ENCODE measurements around the gene MRPL16. TPM values are rescaled to one million over a fixed set of nuclear protein-coding genes. Genes with fewer than 3 reads are reported as not detected.
"Not testable (repeated sequence)": the region's sequence is repeated elsewhere in the genome, so short reads cannot be mapped to it uniquely, and the experiment has no call there.

Gene MRPL16
- total RNA-seq, 2 donors from 2014 or later: 52.8 to 58.4 TPM

DNA sequence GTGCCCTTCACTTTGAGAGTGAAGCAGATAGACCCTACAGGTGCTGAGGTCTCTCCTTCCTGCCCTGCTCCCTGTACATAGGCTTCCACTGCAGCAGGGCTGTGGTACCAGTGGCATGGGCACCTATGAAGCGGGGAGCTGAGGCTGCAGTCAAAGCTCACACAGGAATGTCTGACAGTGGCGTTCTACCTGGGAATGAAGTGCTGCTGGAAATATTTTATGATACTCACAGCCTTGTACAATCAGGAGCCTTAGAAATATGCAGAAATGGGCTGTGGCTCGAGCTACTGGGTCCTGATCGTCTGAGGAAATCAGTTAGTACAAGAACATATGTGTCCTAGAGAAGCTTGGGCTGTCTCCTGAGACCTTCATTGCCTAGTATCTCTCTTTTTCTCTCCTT is 24.8 kb downstream of the MRPL16 start:
- H3K4me3 ChIP-seq (ENCODE audit: low read length): no peak overlapping the region
- no peak overlapping the region for H3K27ac Mint-ChIP-seq
- H3K4me3 Mint-ChIP-seq: no peak overlapping the region
- H3K27me3 ChIP-seq (ENCODE audit: control insufficient read depth, insufficient read depth, low read length, poor library complexity, severe bottlenecking): no peaks in the 10 kb centered on the region
- no peak for TF ChIP-seq CTCF (conservative IDR thresholded peaks at IDR 0.05)
- no peaks in the 10 kb centered on the region for H3K9me3 ChIP-seq (ENCODE audit: control insufficient read depth, low read length)
- no peaks in the 10 kb centered on the region for H3K4me1 ChIP-seq (ENCODE audit: control insufficient read depth, insufficient read depth, low read length)
- no peak overlapping the region for H3K9ac ChIP-seq (ENCODE audit: extremely low read depth, low read length, poor library complexity, severe bottlenecking)
- H3K36me3 ChIP-seq (ENCODE audit: control insufficient read depth, insufficient read depth, low read length): peaks cover 75% of the 10 kb centered on the region
- no peaks in the 10 kb centered on the region for H3K27me3 Mint-ChIP-seq (ENCODE audit: insufficient read depth)
- H3K27ac ChIP-seq (ENCODE audit: low read depth, low read length): no peak overlapping the region
- H3K9me3 Mint-ChIP-seq: no peaks in the 10 kb centered on the region
- 87 to 95% methylated on average over 2 to 4 of the region's 4 CpGs for WGBS, 2 experiments (ENCODE audit: insufficient coverage in 1 of 2, insufficient read length in 1 of 2)
- H3K4me1 Mint-ChIP-seq: peaks cover 11% of the 10 kb centered on the region
- no peak for DNase-seq
- peaks cover 74% of the 10 kb centered on the region for H3K36me3 Mint-ChIP-seq (ENCODE audit: low read depth)

GRCh38 chr11:59784441-59784840 is 26.1 kb downstream of the MRPL16 start:
- H3K27ac Mint-ChIP-seq; DNase-seq; H3K4me3 ChIP-seq (ENCODE audit: low read length); H3K27me3 Mint-ChIP-seq (ENCODE audit: insufficient read depth); H3K4me1 Mint-ChIP-seq; H3K9ac ChIP-seq (ENCODE audit: extremely low read depth, low read length, poor library complexity, severe bottlenecking); H3K4me1 ChIP-seq (ENCODE audit: control insufficient read depth, insufficient read depth, low read length); H3K9me3 Mint-ChIP-seq; H3K27me3 ChIP-seq (ENCODE audit: control insufficient read depth, insufficient read depth, low read length, poor library complexity, severe bottlenecking); H3K27ac ChIP-seq (ENCODE audit: low read depth, low read length); H3K4me3 Mint-ChIP-seq; H3K9me3 ChIP-seq (ENCODE audit: control insufficient read depth, low read length): not testable (repeated sequence)
- 94% methylated on average over 4 to 5 of the region's 5 CpGs for WGBS, 2 experiments (ENCODE audit: insufficient coverage in 1 of 2, insufficient read length in 1 of 2)
- H3K36me3 ChIP-seq (ENCODE audit: control insufficient read depth, insufficient read depth, low read length): peaks cover 75% of the 10 kb centered on the region
- peaks cover 77% of the 10 kb centered on the region for H3K36me3 Mint-ChIP-seq (ENCODE audit: low read depth)

- H3K27me3 ChIP-seq (ENCODE audit: control insufficient read depth, insufficient read depth, low read length, poor library complexity, severe bottlenecking): no peaks in the 10 kb centered on the region
- DNase-seq: no peak
- no peaks in the 10 kb centered on the region for H3K27me3 Mint-ChIP-seq (ENCODE audit: insufficient read depth)
- no peaks in the 10 kb centered on the region for H3K9me3 Mint-ChIP-seq
- no peaks in the 10 kb centered on the region for H3K4me1 ChIP-seq (ENCODE audit: control insufficient read depth, insufficient read depth, low read length)
- peaks cover 72% of the 10 kb centered on the region for H3K36me3 ChIP-seq (ENCODE audit: control insufficient read depth, insufficient read depth, low read length)
- H3K4me1 Mint-ChIP-seq: peaks cover 3% of the 10 kb centered on the region
- no peaks in the 10 kb centered on the region for H3K9me3 ChIP-seq (ENCODE audit: control insufficient read depth, low read length)
- no peak overlapping the region for H3K27ac Mint-ChIP-seq
- H3K4me3 Mint-ChIP-seq: no peak overlapping the region
- TF ChIP-seq CTCF (conservative IDR thresholded peaks at IDR 0.05): no peak
- WGBS, 2 experiments (ENCODE audit: insufficient coverage in 1 of 2, insufficient read length in 1 of 2): 93 to 96% methylated on average over 4 of the region's 4 CpGs
- H3K36me3 Mint-ChIP-seq (ENCODE audit: low read depth): peaks cover 73% of the 10 kb centered on the region
- H3K9ac ChIP-seq (ENCODE audit: extremely low read depth, low read length, poor library complexity, severe bottlenecking): no peak overlapping the region
- H3K27ac ChIP-seq (ENCODE audit: low read depth, low read length): no peak overlapping the region
- H3K4me3 ChIP-seq (ENCODE audit: low read length): no peak overlapping the region
Measured at GRCh38 chr11:59783632-59784090, 26.9 kb downstream of the MRPL16 start.

DNA sequence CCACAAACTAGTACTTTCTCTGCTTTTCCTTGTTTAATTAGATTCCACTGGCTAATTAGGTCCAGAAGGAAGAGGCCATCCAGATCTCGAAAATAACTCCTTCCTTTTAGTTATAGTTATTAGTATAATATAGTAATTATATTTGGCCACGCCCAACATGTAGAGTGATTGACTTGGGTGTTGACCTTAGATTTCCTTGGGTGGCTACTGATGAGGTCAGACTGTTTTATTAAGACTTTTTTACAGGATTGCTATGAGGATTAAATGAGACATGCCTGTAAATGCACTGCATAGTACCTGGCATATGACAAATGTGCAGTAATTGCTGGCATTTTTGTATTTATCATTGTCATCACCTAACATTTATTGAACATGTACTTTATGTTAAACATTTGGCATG is 28.5 kb downstream of the MRPL16 start:
- H3K4me3 Mint-ChIP-seq: no peak overlapping the region
- Histone ChIP-seq H3K36me3 (ENCODE audit: control insufficient read depth, insufficient read depth, low read length) (peaks cover 66% of the 10 kb centered on the region), H3K4me3 (ENCODE audit: low read length) (no peak overlapping the region), H3K9ac (ENCODE audit: extremely low read depth, low read length, poor library complexity, severe bottlenecking) (no peak overlapping the region), H3K4me1 (ENCODE audit: control insufficient read depth, insufficient read depth, low read length) (no peaks in the 10 kb centered on the region), H3K27ac (ENCODE audit: low read depth, low read length) (no peak overlapping the region), H3K27me3 (ENCODE audit: control insufficient read depth, insufficient read depth, low read length, poor library complexity, severe bottlenecking) (no peaks in the 10 kb centered on the region), H3K9me3 (ENCODE audit: control insufficient read depth, low read length) (no peaks in the 10 kb centered on the region)
- no peak overlapping the region for H3K27ac Mint-ChIP-seq
- H3K27me3 Mint-ChIP-seq (ENCODE audit: insufficient read depth): no peaks in the 10 kb centered on the region
- H3K36me3 Mint-ChIP-seq (ENCODE audit: low read depth): peaks cover 72% of the 10 kb centered on the region
- TF ChIP-seq CTCF (conservative IDR thresholded peaks at IDR 0.05): no peak
- no peaks in the 10 kb centered on the region for H3K9me3 Mint-ChIP-seq
- 94% methylated on average over 1 of the region's 2 CpGs; no CpG with 5 or more reads in 1 of the 2 experiments for WGBS, 2 experiments (ENCODE audit: insufficient coverage in 1 of 2, insufficient read length in 1 of 2)
- no peak for DNase-seq
- peaks cover 16% of the 10 kb centered on the region for H3K4me1 Mint-ChIP-seq
